Measurements from ENCODE around the gene MAGEA9. TPM values are rescaled to one million over a fixed set of nuclear protein-coding genes. Genes with fewer than 3 reads are reported as not detected.
"Not testable (repeated sequence)": the region's sequence is repeated elsewhere in the genome, so short reads cannot be mapped to it uniquely, and the experiment has no call there.

Gene MAGEA9
- total and polyA plus RNA-seq, 5 donors from 2014 or later = not detected

DNA sequence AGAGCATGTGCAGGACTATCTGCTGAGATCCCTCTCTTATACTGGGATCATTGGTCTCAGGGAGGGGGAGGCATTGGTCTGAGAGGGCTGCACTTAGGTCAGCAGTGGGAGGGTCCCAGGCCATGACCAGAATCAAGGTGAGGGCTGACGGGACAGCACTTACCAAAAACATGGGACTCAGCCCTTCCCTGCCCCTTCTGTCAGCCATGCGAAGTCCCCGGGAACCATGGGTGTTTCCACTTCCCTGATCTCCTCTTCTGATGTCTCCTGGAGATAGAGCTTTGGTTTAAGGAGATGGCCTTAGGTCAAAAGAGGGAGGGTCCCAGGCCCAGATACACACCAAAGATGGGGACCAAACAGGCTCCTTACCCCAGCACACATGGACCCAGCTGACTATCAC lies 20.8 kb upstream of the MAGEA9 start:
- no peaks in the 10 kb centered on the region for H3K36me3 Mint-ChIP-seq
- H3K27me3 Mint-ChIP-seq = peaks cover 5% of the 10 kb centered on the region
- H3K4me3 Mint-ChIP-seq = no peak overlapping the region

DNA sequence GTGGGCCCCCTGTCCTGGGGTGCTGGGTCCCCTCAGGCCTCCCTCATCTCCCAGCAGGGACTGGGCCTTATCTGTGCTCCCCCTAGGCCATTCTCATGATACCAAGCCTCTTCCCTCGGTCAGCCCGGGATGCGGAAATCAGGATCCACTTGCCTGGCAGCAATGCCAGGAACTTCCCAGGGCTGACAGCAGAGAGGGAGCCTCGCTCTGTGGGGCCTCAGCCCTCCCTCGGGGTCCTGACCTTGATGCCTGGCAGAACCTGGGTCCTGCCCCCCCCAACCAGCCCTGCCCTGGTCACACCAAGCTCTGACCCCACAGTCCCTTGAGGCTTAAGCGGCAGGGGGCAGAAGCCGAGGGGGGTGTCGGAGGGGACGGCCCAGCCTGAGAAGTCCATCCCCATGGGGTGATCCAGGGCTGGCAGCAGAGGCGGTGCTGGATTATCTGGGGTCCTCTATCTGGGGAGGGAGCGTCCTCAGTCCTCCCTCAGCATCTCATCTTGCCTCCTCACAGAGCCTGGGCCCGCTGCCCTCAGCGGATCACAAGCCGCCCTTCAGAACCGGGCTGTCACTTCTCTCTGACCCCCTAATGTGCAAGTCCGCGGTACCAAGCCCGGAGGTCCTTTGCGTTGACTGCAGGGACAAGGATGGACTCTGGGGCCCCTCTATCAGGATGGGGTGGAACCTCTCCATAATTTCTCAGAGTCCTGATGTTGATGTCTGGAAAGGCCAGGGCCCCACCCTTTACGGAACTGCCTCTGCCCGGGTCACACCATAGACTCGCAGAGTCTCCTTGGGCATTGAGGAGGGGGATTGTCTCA lies 19.7 kb upstream of the MAGEA9 start:
- H3K9me3 Mint-ChIP-seq; H3K27me3 ChIP-seq (ENCODE audit: control insufficient read depth, insufficient read depth, low read length); H3K9me3 ChIP-seq (ENCODE audit: control insufficient read depth in 2 of 2, low read length in 2 of 2); ATAC-seq (ENCODE audit: low read depth in 2 of 2); H3K4me3 ChIP-seq (ENCODE audit: low read depth, low read length); H3K36me3 ChIP-seq (ENCODE audit: control insufficient read depth, insufficient read depth, low read length); H3K27me3 Mint-ChIP-seq; H3K4me1 Mint-ChIP-seq; H3K27ac ChIP-seq (ENCODE audit: insufficient read depth, low read length, poor library complexity, severe bottlenecking); H3K4me3 Mint-ChIP-seq; DNase-seq; H3K36me3 Mint-ChIP-seq; H3K4me1 ChIP-seq (ENCODE audit: control insufficient read depth, insufficient read depth, low read length, poor library complexity, severe bottlenecking): not testable (repeated sequence)
- H3K27ac Mint-ChIP-seq = peak overlapping the region in 1 of 3 donors; percentile 20

More for the DNA sequence above, 20.8 kb upstream of the MAGEA9 start:
- Histone ChIP-seq H3K27ac (ENCODE audit: insufficient read depth, low read length, poor library complexity, severe bottlenecking) (no peak overlapping the region), H3K36me3 (ENCODE audit: control insufficient read depth, insufficient read depth, low read length) (no peaks in the 10 kb centered on the region), H3K4me1 (ENCODE audit: control insufficient read depth, insufficient read depth, low read length, poor library complexity, severe bottlenecking) (no peaks in the 10 kb centered on the region), H3K4me3 (ENCODE audit: low read depth, low read length) (no peak overlapping the region), H3K27me3 (ENCODE audit: control insufficient read depth, insufficient read depth, low read length) (no peaks in the 10 kb centered on the region), H3K9me3 (ENCODE audit: control insufficient read depth in 2 of 2, low read length in 2 of 2) (no peaks in the 10 kb centered on the region)
- H3K4me1 Mint-ChIP-seq = no peaks in the 10 kb centered on the region
- H3K27ac Mint-ChIP-seq = no peak overlapping the region
- no peak for DNase-seq
- no peak for ATAC-seq (ENCODE audit: low read depth in 2 of 2)
- H3K9me3 Mint-ChIP-seq = no peaks in the 10 kb centered on the region

DNA sequence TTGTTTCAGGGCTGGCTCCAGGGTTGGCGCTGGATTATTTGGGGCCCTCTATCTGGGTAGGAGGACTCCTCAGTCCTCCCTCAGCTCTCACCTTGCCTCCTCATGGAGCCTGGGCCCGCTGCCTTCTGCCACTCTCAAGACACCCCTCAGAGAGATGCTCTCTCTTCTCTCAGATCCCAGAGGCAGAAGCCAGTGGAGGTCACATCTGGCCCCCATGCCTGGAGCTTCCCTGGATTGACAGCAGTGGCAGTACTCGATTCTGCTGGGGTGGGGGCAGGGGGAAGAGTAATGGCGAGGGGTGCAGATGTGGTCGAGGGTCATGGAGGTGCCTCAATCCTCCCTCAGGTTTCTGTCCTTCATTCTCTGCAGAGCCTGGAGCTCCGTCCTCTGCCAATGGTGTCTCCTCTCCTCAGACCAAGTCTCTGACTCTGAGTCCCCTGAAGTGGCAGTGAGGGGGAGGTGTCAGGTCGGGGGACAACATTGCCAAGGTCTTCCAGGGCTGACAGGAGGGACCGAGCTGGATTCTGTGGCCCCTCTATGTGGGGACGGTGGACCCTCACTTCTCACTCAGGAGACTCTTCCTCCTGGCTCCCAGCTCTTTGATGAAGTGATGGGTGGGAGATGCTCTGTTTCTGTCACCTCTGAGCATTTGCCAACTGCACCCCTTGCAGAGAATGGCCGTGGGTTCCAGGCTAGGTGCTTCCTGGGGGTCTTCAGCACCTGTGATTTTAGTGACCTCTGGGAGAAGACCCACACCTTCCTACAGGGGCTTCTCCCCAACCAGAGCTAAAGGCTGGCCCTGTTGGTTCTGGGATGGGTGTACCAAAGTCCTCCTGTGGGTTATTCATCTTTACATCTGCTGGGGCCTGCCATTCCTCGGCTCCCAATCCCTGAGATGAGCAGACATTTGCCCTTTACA lies 18.8 kb upstream of the MAGEA9 start:
- Histone ChIP-seq H3K27ac (ENCODE audit: insufficient read depth, low read length, poor library complexity, severe bottlenecking) (no peak overlapping the region), H3K4me3 (ENCODE audit: low read depth, low read length) (no peak overlapping the region), H3K4me1 (ENCODE audit: control insufficient read depth, insufficient read depth, low read length, poor library complexity, severe bottlenecking) (no peaks in the 10 kb centered on the region), H3K36me3 (ENCODE audit: control insufficient read depth, insufficient read depth, low read length) (no peaks in the 10 kb centered on the region), H3K27me3 (ENCODE audit: control insufficient read depth, insufficient read depth, low read length) (no peaks in the 10 kb centered on the region), H3K9me3 (ENCODE audit: control insufficient read depth in 2 of 2, low read length in 2 of 2) (no peaks in the 10 kb centered on the region)
- Mint-ChIP-seq H3K9me3 (no peaks in the 10 kb centered on the region), H3K36me3 (no peaks in the 10 kb centered on the region), H3K4me3 (no peak overlapping the region), H3K4me1 (no peaks in the 10 kb centered on the region), H3K27me3 (peaks cover 5% of the 10 kb centered on the region), H3K27ac (no peak overlapping the region)
- DNase-seq (no peak), ATAC-seq (ENCODE audit: low read depth in 2 of 2) (no peak)

DNA sequence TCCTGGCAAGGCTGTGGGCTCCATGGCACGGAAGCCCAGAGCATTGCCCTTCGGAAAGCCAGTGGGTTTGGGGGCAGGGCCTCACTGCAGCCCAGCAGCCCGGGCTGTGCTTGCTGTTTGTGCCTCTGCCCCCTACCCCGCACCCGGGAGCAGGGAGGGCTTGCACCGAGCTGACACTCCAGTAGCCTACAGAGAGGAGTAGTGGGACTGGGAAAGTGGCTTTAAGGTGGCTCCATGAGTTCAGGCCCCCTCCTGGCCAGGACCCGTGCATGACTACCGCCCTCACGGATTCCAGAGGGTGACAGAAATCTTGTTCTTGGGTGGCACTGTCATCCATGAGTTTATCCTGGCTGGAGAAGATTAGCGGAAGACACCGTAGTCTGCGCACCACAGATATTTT lies 11.4 kb upstream of the MAGEA9 start:
- H3K36me3 ChIP-seq (ENCODE audit: control insufficient read depth, insufficient read depth, low read length); H3K9me3 Mint-ChIP-seq; H3K27me3 ChIP-seq (ENCODE audit: control insufficient read depth, insufficient read depth, low read length); H3K36me3 Mint-ChIP-seq; H3K4me1 Mint-ChIP-seq; H3K4me3 ChIP-seq (ENCODE audit: low read depth, low read length); H3K27ac Mint-ChIP-seq; H3K9me3 ChIP-seq (ENCODE audit: control insufficient read depth in 2 of 2, low read length in 2 of 2); H3K4me3 Mint-ChIP-seq; H3K27me3 Mint-ChIP-seq; H3K27ac ChIP-seq (ENCODE audit: insufficient read depth, low read length, poor library complexity, severe bottlenecking); DNase-seq; ATAC-seq (ENCODE audit: low read depth in 2 of 2); H3K4me1 ChIP-seq (ENCODE audit: control insufficient read depth, insufficient read depth, low read length, poor library complexity, severe bottlenecking): not testable (repeated sequence)

DNA sequence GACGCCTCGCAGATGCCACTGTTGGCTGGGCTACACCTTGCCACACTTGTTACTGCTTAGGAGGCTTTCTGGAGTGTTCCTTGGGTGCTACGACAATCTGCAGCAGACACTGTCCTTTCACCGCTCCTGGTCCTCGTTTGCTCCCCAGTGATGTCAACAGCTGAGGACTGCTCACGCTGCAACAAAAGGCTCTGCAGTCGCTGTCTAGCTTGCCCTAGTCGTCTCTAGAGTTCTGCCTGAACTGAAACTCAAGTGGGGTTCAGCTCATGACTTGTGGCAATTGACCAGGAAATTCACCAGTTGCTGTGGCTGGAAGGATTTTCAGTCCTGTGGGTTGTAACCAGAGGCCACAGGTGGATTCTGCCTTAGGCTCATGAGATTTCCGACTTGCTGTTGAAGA lies 8.7 kb upstream of the MAGEA9 start:
- not testable (repeated sequence) for DNase-seq; H3K27ac Mint-ChIP-seq; H3K4me1 ChIP-seq (ENCODE audit: control insufficient read depth, insufficient read depth, low read length, poor library complexity, severe bottlenecking); H3K27me3 ChIP-seq (ENCODE audit: control insufficient read depth, insufficient read depth, low read length); H3K4me1 Mint-ChIP-seq; H3K27me3 Mint-ChIP-seq; ATAC-seq (ENCODE audit: low read depth in 2 of 2); H3K4me3 Mint-ChIP-seq; H3K9me3 ChIP-seq (ENCODE audit: control insufficient read depth in 2 of 2, low read length in 2 of 2); H3K9me3 Mint-ChIP-seq; H3K27ac ChIP-seq (ENCODE audit: insufficient read depth, low read length, poor library complexity, severe bottlenecking); H3K36me3 ChIP-seq (ENCODE audit: control insufficient read depth, insufficient read depth, low read length); H3K4me3 ChIP-seq (ENCODE audit: low read depth, low read length); H3K36me3 Mint-ChIP-seq

DNA sequence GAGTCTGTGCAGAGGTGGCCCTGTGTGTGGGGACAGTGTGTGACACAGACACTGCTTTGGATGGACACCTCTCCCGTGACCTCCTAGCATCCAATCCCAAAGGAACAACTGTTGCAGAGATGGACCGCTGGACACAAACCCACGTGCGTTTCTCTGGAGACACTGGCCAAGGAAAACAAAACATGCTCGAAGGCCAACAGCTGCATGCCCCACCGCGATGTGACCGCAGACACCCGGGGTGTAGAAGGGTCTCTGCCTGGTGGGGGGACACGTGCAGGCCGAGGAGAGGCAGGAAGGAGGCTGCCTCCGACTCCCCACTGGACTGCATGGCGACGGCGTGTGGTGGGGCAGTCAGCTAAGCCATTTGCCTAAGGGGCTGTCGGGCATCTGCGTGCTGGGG lies 8.0 kb upstream of the MAGEA9 start, which contains the start of gene HSFX1:
HSFX1 (plus strand) TSS at position 301 of the 400 bp plus-strand sequence. CDS start 614 bp downstream, outside the sequence.
- not testable (repeated sequence) for H3K4me3 Mint-ChIP-seq; H3K4me1 Mint-ChIP-seq; H3K36me3 Mint-ChIP-seq; H3K4me1 ChIP-seq (ENCODE audit: control insufficient read depth, insufficient read depth, low read length, poor library complexity, severe bottlenecking); H3K27me3 ChIP-seq (ENCODE audit: control insufficient read depth, insufficient read depth, low read length); H3K27ac ChIP-seq (ENCODE audit: insufficient read depth, low read length, poor library complexity, severe bottlenecking); DNase-seq; H3K9me3 Mint-ChIP-seq; H3K4me3 ChIP-seq (ENCODE audit: low read depth, low read length); H3K36me3 ChIP-seq (ENCODE audit: control insufficient read depth, insufficient read depth, low read length); H3K9me3 ChIP-seq (ENCODE audit: control insufficient read depth in 2 of 2, low read length in 2 of 2); H3K27me3 Mint-ChIP-seq; H3K27ac Mint-ChIP-seq; ATAC-seq (ENCODE audit: low read depth in 2 of 2)

DNA sequence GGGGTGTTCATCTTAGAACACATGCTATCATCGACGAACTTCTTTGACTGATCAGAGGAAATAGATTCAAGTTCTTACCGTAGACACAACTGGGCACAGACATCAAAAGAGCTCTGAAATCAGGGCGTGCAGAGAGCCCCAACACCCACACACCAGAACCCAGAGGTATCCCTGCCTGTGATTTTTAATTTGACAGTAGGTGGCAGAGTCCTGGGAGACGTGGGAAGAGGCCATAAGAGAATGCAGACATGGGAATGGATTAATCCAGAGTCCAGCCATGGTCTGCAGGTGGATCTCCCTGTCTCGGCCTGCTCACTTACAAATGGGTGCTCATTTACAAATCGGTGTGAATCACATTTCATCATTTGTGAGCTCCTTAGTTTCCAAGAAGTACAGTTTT lies 3.7 kb upstream of the MAGEA9 start:
- H3K9me3 Mint-ChIP-seq; ATAC-seq (ENCODE audit: low read depth in 2 of 2); H3K36me3 Mint-ChIP-seq; H3K4me3 ChIP-seq (ENCODE audit: low read depth, low read length); DNase-seq; H3K27me3 ChIP-seq (ENCODE audit: control insufficient read depth, insufficient read depth, low read length); H3K4me3 Mint-ChIP-seq; H3K27ac Mint-ChIP-seq; H3K27me3 Mint-ChIP-seq; H3K4me1 Mint-ChIP-seq; H3K9me3 ChIP-seq (ENCODE audit: control insufficient read depth in 2 of 2, low read length in 2 of 2); H3K36me3 ChIP-seq (ENCODE audit: control insufficient read depth, insufficient read depth, low read length); H3K27ac ChIP-seq (ENCODE audit: insufficient read depth, low read length, poor library complexity, severe bottlenecking); H3K4me1 ChIP-seq (ENCODE audit: control insufficient read depth, insufficient read depth, low read length, poor library complexity, severe bottlenecking): not testable (repeated sequence)

Data from CD4-positive, CD25-positive, alpha-beta regulatory T cell (primary cell).